Erythroblast (primary cell): ENCODE data around the gene ZNF484.
"Not testable (repeated sequence)": the region's sequence is repeated elsewhere in the genome, so short reads cannot be mapped to it uniquely, and the experiment has no call there.

Experiments
- DNase-seq, 2 experiments: peaks; one replicate each; lab custom pipeline; 2025; lab: John Stamatoyannopoulos, UW
- GATA1 ChIP-seq: IDR thresholded peaks from 2 replicates; pipeline ENCODE4 v1.6.1; 2011; ENCODE audit warnings: low read depth, mild to moderate bottlenecking, control low read depth, low read length, moderate library complexity
- POLR2A ChIP-seq: IDR thresholded peaks from 2 replicates; pipeline ENCODE4 v1.6.1; 2011; ENCODE audit warnings: mild to moderate bottlenecking, low read length

Gene ZNF484

DNA sequence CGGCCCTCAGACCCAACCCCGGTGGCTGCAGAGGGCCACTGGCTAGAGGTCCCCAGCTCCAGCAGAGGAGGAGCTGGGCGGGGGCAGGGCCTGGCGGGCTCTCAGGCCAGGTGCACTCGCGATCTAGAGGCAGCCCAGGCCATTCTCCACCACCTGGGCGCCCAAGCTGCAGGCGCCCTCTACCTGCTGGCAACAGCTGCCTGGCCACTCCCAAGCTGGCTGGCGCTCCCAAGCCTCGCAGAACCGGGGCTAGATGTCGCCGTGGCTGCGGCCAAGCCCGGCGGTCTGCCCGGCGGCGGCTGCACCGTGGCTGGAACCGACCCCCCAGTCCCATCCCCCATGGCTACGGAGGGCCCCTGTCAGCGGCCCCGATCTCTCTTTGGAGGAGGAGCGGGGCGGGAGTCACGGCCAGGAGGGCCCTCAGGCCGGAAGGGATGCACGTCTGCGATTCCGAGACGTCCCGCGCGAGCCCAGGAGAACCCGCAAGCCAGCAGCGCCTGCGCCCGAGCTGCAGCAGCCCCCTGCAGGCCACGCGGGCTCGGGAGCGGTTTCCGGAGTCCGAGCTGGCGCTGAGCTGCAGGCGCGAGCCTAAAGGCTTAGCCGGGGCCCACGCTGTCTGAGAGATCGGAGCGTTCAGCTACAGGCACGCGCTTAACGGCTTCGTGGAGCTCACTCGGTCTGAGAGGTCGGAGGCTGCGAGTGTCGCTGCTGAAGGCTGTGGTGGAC lies 68.9 kb downstream of the ZNF484 start:
- DNase-seq = peak; percentile 45 to 62
- no peak for TF ChIP-seq GATA1

DNA sequence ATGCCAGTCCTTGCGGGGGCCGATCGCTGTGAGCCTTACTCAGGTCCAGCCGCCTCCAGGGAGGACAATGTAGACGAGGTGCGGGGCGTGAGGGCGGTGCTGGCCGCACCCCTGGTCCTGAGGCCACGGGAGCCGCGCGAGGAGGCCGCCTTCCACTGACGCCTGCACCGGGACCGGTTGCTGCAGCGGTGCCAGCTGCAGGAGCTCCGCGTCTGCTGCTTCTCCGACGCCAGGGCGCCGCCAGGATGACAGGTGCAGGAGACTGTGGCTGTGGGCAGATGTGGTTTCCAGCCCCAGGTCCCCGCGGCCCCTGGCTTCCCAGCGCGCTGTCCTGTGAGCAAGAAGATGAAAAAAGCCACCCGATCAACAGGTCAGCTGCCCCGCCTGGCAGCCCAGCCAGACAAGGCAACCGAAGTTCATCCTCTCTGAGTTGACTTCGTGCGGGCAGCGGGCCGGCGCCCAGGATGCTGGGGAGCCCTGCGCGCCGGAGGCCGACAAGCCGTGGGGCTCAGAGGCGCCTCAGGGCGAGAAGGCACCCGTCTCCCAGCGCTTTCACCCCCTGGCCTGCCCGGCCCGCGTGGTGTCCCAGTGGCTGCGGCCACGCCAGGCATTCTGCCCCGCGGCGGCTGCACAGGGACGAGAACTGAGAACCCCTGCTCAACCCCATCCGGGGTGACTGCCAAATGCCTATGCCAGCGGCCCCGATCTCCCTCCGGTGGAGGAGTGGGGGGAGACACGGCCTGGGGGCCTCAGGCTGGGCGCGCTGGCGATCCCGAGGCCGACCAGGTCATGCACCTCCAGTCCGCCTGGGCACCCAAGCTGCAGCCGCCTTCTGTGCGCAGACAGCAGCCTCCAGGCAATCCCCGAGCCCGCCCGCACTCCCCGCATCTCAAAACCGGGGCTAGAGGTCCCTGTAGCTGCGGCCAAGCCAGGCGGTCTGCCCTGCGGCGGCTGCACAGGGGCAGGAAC lies 69.8 kb downstream of the ZNF484 start:
- no peak for DNase-seq
- TF ChIP-seq GATA1 (no peak), POLR2A (no peak)

DNA sequence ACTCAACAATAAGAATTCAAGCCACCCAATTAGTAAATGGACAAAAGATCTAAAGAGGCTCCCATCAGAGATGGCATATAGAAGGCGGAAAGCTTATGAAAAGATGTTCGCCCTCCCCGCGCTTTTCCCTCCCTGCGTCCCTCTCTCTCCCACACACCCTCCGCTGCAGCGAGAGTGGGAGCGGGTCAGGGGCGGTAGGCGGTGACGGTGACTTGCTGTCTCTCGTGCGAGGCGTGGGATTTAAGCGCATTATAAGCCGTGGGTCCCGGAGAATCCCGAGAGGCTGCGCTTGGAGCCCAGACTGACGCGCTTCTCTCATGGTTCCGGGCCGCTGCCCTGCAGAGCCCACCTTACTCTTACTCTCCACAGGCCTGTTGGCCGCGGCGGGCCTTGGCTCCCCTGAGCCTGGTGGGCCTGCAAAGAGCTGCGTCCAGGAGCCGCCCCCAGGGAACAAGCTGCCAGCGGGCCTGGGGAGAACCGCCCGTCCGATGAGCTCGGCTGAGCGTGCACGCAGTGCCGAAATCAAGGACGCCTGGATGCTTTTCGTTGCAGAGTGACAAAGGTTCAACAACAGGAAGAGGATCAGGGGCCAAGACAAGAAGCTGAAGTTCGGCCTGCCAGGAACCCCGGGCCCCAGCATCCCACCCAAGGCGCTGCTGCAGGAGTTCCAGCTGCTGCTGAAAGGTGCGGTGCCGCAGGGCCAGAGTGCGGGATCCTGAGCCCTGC lies 70.6 kb downstream of the ZNF484 start:
- TF ChIP-seq GATA1 (no peak), POLR2A (no peak)
- DNase-seq = no peak

DNA sequence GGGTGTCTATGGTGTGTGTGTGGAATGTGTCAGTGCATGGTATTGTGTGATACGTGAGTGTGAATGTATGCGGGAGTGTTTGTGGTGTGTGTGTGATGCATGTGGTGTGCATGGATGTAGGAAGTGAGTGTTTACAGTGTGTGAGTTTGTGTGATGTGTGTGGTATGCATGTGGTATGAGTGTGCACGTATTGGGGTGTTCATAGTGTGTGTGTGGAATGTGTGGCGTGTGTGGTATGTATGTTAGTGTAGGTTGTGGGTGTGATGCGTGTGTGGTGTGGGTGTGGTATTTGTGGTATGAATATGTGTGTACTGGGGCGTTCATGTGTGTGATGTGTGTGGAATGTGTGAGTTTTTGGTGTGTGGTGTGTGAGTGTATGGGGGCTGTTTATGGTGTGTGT lies 73.1 kb downstream of the ZNF484 start:
- DNase-seq = no peak
- TF ChIP-seq POLR2A = no peak
- TF ChIP-seq GATA1 = no peak

DNA sequence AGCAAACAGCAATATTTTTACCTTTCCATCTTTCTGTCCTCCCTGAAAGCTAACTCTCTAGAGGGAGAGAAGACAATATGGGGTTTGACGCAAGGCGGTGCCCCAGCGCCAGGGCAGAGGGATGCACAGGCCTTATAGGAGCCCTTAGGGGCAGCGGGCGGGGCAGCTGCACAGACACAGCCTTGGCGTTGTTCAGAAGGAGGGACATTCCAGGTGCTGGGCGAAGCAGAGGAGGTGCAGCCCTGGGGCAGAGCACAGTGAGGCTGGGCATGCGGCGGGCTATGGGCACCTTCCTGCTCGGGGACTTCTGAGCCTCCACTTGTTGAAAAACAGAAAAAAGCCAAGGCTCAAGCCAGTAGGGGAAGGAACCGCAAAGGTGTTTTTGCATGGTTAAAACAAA lies 79.5 kb downstream of the ZNF484 start:
- no peak for TF ChIP-seq GATA1
- TF ChIP-seq POLR2A = no peak
- no peak for DNase-seq

DNA sequence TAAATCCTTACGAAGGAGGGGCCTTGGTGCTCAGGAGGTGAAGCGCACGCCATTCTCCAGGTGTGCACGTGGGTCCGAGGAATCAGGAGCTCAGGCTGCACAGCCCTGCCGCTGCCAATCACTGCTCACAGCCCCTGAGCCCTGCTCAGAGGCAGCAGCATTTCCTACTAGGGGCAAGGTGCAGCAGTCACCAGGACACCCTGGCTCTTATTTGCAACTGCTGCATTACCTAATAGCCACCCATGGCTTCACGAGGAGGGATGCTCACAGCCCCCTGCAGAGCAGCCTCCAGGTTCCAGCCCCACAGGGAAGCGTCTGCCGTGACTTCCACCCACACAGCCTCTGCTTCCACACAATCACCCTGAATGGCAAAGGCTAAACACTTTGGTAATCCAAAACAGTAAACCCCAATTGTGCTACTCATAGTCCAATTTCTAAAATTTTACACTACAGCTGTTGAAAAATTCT lies 81.5 kb downstream of the ZNF484 start:
- not testable (repeated sequence) for DNase-seq

DNA sequence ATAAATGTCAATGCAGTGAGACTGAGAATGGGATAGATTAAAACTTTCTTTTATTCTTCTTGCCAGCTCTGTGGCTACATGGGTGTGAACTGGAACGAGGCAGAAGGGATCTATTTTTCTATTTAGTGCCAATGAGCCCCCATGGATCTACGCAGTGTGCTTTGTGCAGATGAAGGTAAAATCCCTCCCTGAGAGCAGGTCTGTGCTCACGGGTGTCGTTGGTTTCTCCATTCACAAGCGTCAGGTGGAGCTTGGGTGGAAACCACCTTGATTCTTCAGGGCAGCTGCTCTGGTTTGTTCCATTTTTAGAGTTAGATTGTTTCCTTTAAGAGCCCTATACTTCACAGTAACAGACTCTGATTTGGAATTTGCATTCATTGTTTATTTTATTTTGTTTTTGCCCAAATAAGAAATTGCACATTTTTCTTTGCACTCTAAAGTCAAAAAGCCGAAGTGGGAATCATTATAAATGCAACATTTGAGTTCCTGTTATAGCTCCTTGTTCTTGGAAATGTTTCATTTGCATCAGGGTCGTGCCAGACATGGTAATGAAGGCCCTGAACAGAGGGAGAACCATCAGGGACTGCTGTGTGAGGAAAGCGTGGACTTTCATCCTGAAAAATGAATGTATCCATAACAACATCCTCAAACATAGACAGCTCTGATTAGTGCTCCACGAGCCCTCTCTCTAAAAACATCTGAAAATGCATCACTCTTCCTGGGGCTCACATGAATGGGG lies 82.1 kb downstream of the ZNF484 start:
- TF ChIP-seq POLR2A = no peak
- no peak for TF ChIP-seq GATA1

More for the DNA sequence above, 82.1 kb downstream of the ZNF484 start:
- no peak for DNase-seq
